Activated CD4-positive, CD25-positive, alpha-beta regulatory T cell (primary cell): ENCODE data around the gene HPS4.
"Not testable (repeated sequence)": the region's sequence is repeated elsewhere in the genome, so short reads cannot be mapped to it uniquely, and the experiment has no call there.

Experiments used
- DNase-seq, 4 experiments: peaks; one replicate each; lab custom pipeline; 2025; lab: John Stamatoyannopoulos, UW

HPS4 gene

GRCh38 chr22:26483439-26484359, at the start of gene HPS4, which contains the start of gene SRRD:
Gene HPS4, minus strand, starts transcription at chr22:26483783. Its CDS starts 2,021 bp downstream, at chr22:26481762.
Gene SRRD, plus strand, starts transcription at chr22:26483877. Its CDS starts 14 bp downstream, at chr22:26483891.
- peak; percentile 77 to 91 (median 84) for DNase-seq

DNA sequence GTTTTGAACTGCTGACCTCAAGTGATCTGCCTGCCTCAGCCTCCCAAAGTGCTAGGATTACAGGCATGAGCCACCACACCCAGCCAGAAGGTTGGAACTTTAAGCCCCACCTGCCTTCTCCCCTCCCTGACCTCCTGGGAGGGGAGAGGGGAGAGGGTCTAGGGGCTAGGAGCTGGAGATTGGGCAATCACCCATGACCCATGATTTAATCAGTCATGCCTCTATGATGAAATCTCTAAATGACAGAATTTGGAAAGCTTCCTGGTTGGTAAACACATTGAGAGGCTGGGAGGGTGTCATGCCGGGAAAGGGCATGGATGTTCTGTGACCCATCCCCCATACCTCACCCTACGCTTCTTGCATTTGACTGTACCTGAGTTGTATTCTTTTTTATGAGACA, 45.8 kb upstream of the HPS4 start:
- DNase-seq: no peak

- not testable (repeated sequence) for DNase-seq
Measured at GRCh38 chr22:26528518-26528917, 44.9 kb upstream of the HPS4 start.

GRCh38 chr22:26527574-26528465, 44.2 kb upstream of the HPS4 start:
- DNase-seq: no peak

GRCh38 chr22:26527167-26527566, 43.6 kb upstream of the HPS4 start:
- DNase-seq: no peak

GRCh38 chr22:26525946-26526564, 42.5 kb upstream of the HPS4 start:
- no peak for DNase-seq

DNA sequence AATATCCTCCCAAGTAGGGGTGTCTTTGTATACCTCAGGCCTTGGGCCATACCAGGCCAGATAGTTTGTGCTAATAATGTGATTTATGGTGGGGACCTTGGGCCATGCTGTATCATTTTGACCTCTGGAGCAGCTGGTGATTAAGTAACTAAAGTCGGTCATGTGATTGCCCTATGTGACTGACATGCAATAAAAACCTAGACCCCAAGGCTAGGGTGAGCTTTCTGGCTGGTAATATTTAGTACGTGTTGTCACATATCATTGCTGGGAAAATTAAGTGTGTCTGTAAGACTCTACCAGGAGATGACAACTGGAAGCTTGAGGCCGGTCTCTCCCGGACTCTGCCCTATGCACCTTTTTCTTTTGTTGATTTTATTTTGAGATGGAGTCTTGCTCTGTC, 41.3 kb upstream of the HPS4 start:
- DNase-seq: no peak

DNA sequence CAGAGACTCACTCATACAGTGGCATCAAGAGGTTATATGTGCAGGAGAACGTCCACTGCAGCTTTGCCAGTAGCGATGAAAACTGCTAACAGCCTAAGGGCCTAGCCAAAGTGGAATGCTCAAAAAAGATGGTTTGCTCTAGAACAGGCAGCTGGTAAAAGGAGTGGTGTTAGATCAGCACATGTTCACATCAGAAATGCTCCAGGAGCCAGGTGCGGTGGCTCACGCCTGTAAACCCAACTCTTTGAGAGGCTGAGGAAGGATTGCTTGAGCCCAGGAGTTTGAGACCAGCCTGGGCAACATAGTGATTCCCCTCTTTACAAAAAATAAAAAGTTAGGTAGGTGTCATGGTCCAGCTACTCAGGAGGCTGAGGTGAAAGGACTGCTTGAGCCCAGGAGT, 39.0 kb upstream of the HPS4 start:
- DNase-seq: no peak

DNA sequence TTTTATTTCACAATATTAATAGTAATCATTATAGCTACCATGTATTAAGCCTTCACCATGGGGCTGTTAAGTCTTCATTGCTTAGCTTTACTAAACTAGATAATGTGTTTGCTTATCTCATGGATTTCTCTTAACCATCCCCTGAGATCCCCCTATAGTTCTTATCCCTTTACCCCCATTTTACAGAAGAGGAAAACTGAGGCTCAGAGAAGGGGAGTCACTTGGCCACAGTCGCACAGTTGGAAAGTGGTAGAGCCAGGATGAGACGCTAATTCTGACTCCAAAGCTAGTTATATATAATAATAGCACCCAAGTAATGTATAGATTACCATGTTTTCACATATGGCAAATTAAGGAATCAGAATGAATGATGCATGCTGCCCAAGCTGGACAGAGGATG, 38.4 kb upstream of the HPS4 start:
- no peak for DNase-seq

- no peak for DNase-seq
Measured at GRCh38 chr22:26517429-26517828, 33.8 kb upstream of the HPS4 start.

- DNase-seq: no peak
Measured at GRCh38 chr22:26516503-26516902, 32.9 kb upstream of the HPS4 start.

DNA sequence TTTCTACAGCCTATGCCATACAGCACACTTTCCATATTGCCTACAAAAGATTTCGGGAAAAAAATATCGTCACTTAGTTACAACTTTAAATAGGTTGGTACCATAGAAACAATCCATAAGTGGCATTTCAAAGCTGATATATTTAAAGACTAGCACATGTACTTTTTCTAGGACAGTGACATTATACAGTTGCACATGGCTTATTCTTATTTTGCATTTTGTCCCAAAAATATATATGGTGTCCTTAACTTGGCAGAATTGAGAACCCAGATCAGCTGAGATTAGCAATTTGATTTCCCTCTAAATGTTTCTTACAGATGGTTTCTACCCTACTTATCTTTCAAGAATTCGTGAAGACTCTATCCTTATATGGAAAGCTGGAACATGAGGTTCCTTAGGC, 32.3 kb upstream of the HPS4 start:
- no peak for DNase-seq

DNA sequence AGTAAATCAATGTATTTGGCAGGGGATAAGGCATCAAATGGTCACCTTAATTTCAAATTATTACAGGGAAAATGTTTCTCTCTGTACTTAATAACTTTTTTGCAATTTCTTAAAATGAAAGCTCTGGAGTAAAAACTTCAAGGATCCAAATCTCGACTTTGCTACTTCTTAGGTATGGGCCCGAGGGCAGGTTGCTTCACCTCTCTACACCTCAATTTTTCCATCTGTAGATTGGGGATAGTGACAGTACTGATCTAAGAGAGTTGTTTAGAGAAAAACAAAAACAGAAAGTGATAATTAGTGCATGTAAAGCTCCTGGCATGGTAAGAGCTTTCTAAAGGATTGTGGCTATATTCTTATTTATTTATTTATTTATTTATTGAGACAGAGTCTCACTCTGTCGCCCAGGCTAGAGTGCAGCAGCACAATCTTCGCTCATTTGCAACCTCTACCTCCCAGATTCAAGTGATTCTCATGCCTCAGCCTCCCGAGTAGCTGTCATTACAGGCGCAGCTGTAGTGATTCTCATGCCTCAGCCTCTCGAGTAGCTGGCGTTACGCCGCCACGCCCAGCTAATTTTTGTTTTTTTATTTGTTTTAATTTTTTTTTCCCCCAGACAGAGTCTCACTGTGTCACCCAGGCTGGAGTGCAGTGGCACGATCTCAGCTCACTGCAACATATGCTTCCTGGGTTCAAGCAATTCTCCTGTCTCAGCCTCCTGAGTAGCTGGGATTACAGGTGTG, 31.0 kb upstream of the HPS4 start:
- DNase-seq: no peak

DNA sequence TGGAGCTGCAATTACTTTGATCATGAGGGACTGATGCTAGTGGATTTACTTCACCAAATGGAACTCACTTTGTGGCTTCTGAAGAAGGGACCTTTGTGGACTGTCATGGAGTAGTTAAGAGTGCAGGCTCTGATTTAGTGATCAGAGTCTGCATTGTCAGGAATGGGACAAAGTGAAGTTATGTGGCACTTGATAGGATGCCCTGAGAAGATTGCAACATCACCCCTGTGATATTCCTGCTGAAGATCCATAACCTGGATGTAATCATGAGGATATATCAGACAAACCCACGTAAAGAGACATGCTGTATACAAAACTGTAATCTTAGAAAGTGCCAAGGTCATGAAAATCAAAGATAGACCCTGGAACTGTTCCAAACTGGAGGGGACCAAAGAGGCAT, 30.3 kb upstream of the HPS4 start:
- no peak for DNase-seq

DNA sequence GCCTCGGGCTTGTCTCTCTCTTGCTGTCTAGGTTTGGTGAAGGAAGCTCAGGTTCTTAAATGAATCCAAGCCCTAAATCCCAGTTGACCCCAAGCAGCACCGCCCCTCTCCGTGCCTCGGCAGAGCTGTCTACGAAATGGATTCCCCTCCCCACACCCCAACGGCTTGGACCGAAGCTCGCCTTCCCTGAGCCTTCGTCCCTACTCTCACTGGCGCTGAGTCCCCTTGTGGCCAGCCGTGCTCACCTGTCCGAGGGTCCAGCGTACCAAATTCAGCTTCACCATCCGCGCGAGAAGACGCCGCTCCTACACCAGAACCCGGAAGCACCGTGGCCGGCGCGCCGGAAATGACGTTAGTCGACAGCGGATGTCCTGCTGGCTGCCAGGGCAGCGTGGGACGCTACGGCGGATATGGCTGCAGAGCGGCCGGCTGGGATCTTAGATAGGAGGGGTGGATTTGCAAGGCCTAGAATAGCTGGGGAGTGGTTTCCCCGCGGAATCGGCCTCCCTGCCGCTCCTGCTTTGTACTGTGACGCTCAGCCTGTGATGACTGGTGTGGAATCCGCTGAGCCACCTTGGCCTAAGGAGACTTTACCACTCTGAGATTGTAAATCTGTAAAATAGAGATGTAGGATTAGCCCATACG, 28.7 kb upstream of the HPS4 start, which contains the start of gene TFIP11:
Gene TFIP11, minus strand, starts transcription at position 325 of the 645 bp plus-strand sequence. CDS start 2,201 bp downstream, outside the sequence.
- peak; percentile 82 to 92 (median 86) for DNase-seq

DNA sequence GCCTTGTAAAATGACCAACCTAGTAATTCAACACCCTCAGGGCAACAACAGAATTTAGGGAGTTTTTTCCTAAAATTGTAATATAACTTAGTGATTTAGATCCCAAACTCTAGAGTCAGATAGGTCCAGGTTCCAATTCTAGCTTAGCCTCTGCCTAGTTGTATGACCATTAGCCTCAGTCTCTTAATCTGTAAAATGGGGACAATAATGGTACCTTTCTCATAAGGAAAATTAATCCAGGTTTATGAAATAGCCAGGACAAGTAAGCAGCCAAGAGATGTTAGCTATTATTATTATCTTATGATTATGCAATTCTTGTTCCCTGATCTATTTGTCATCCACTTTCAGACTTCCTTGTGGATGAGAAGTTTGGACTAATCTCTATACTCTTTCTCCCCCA, 24.6 kb upstream of the HPS4 start:
- DNase-seq: no peak

GRCh38 chr22:26503758-26504157, 20.2 kb upstream of the HPS4 start:
- no peak for DNase-seq

- peak in 3 of 4 experiments; percentile 6 to 15 (median 7) for DNase-seq
Measured at GRCh38 chr22:26502688-26503561, 19.3 kb upstream of the HPS4 start.

GRCh38 chr22:26501996-26502395, 18.4 kb upstream of the HPS4 start:
- DNase-seq: no peak

DNA sequence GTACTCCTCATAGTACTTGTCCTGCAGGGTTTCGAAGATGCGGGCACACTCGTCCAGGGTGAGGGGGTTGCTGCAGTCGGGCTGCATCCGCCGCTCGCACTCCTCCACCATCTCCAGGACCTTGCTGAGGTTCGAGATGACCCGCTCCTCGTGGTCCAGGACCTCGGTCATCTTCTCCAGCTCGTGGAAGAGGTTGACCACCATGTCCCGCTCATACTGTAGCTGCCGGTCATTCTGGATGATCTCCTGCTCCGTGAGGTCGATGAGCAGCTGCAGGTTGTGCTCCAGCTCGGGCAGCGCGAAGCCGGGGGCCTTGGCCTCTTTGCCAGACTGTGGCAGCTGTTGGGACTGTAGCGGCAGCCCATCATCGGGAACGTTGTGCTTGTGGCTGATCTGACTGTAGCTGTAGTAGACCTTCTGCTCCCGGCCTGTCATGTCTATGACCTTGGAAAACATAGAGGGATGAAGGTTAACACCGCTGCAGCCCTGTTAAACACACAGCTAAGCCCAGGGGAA, 15.7 kb upstream of the HPS4 start:
- DNase-seq: no peak
